Measurements from ENCODE around the gene YIPF1. TPM values are rescaled to one million over a fixed set of nuclear protein-coding genes. Genes with fewer than 3 reads are reported as not detected.

Gene YIPF1
- polyA plus RNA-seq, 5 donors = 25.5 to 28.3 (median 26.7) TPM

Other genes with a start within 250 kb of the YIPF1 start
- under 1 TPM in 3 of 5 donors, not detected in 2; 0.06 to 0.10 (median 0.06) TPM for gene GLIS1, start 150.6 kb downstream of the YIPF1 start, polyA plus RNA-seq (ENCODE audit: insufficient read depth in 1 of 5, insufficient read length in 5 of 5, low replicate concordance in 1 of 5)
- 10 to 100 TPM; 17.1 to 31.3 (median 22.1) TPM for gene NDC1, start 51.5 kb downstream of the YIPF1 start, polyA plus RNA-seq (ENCODE audit: insufficient read depth in 1 of 5, insufficient read length in 5 of 5, low replicate concordance in 1 of 5)
- under 1 TPM; 0.39 to 0.95 (median 0.77) TPM for gene DIO1, start 4.4 kb upstream of the YIPF1 start, polyA plus RNA-seq (ENCODE audit: insufficient read depth in 1 of 5, insufficient read length in 5 of 5, low replicate concordance in 1 of 5)
- 10 to 100 TPM; 46.0 to 75.0 (median 53.2) TPM for gene IFT25, start 55.9 kb upstream of the YIPF1 start, polyA plus RNA-seq (ENCODE audit: insufficient read depth in 1 of 5, insufficient read length in 5 of 5, low replicate concordance in 1 of 5)
- 10 to 100 TPM; 31.5 to 38.9 (median 35.1) TPM for gene LRRC42, start 56.6 kb upstream of the YIPF1 start, polyA plus RNA-seq (ENCODE audit: insufficient read depth in 1 of 5, insufficient read length in 5 of 5, low replicate concordance in 1 of 5)
- 1 to 10 TPM in 4 of 5 donors, under 1 TPM in 1; 0.67 to 8.2 (median 4.0) TPM for gene LDLRAD1, start 128.4 kb upstream of the YIPF1 start, polyA plus RNA-seq (ENCODE audit: insufficient read depth in 1 of 5, insufficient read length in 5 of 5, low replicate concordance in 1 of 5)
- 100 to 1,000 TPM; 257 to 347 (median 298) TPM for gene TMEM59, start 163.4 kb upstream of the YIPF1 start, polyA plus RNA-seq (ENCODE audit: insufficient read depth in 1 of 5, insufficient read length in 5 of 5, low replicate concordance in 1 of 5)
- 10 to 100 TPM in 4 of 5 donors, 1 to 10 TPM in 1; 8.5 to 13.0 (median 11.9) TPM for gene TCEANC2, start 163.8 kb upstream of the YIPF1 start, polyA plus RNA-seq (ENCODE audit: insufficient read depth in 1 of 5, insufficient read length in 5 of 5, low replicate concordance in 1 of 5)